ENCODE measurements around the gene UHRF1. TPM values are rescaled to one million over a fixed set of nuclear protein-coding genes. Genes with fewer than 3 reads are reported as not detected.

UHRF1 gene
- total RNA-seq, 1 experiment from 2014 or later, result 5.3 TPM

DNA sequence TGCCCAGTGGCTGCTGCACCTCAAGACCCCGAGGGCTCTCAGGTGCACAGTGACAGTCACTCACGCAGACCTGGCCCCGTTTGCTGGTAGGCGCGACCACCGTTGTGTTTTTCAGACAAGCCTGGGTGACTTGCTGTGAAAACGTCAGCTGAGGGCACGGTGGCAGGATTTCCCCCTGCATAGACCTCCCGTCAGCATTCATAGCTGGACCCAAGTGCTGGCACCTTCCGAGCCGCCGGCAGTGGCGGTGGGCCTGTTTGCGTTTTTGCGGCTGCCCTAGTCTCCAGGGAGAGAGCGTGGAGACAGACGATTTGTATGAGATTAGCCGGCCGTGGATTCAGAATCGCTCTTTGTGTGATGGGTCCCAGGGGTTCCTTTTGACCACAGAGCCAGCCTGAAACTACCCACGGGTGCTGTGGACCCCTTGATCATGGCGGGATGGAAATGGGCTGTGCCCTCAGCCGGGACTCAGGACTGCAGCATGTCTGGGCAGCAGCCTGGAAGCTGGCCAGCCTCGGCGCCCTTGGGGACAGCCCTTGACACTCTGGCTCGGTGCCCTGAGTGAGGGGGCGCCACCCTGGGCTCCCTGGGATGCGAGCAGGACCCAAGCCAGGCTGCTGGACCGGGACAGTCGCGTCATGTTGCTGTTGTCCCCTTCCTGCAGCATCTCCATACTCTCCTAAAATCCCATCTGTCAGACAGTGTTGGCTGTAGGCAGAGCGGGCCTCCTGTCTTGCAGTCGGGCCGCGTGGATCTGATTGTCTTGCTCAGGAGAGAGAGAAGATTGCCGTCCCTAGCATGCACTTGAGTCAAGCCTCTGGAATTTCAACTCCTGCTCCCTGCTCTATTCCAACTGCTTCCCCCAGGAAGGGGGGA is 68.2 kb downstream of the UHRF1 start:
- DNase-seq (ENCODE audit: low read depth, low spot score), result no peak
- in situ Hi-C loops (cut with HindIII; ENCODE audit: low pct_unique_long_range_greater_than_20kb, low sequenced_read_pairs), result no loop called here

DNA sequence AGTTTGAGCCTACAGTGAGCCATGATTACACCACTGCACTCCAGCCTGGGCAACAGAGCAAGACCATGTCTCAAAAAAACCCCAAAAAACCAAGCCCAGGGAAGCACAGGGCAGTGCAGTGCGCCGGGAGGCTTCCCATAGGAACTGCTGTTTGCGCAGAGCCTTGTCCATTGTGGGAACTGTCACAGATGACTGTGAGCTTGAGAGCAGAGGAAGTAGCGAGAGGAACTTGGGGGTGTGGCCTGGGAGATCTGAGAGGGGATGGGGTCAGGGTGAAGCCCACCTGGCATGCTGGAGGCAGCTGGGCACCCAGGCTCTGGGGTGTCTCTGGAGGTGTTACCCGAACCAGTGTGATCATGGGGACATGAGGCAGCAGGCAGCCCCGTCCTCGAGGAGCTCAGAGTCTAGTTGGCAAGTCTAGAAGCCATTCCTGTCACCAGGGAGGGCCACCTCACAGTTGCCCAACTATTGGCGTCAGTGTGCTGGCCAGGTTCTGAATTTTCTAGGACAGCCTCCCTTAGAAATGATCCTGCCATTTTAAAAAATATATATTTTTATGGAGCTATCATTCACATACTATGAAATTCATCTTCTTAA is 70.0 kb downstream of the UHRF1 start:
- in situ Hi-C loops (cut with HindIII; ENCODE audit: low pct_unique_long_range_greater_than_20kb, low sequenced_read_pairs), result no loop called here
- no peak for DNase-seq (ENCODE audit: low read depth, low spot score)

DNA sequence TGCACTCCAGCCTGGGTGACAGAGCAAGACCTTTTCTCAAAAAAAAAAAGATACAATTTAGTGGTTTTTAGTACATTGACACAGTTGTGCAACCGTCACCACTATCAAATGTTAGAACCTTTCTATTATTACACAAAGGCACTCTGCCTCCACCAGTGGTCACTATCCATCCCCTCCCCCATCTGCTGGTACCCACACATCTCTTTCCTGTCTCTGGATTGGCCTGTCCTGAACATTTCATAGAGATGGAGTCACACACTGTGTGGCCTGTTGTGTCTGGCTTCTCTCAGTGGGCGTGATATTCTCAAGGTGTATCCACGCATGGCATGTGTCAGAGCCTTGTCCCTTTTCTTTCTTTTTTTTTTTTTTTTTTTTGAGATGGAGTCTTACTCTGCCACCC is 70.8 kb downstream of the UHRF1 start:
- no peak for DNase-seq (ENCODE audit: low read depth, low spot score)
- in situ Hi-C loops (cut with HindIII; ENCODE audit: low pct_unique_long_range_greater_than_20kb, low sequenced_read_pairs), result no loop called here

DNA sequence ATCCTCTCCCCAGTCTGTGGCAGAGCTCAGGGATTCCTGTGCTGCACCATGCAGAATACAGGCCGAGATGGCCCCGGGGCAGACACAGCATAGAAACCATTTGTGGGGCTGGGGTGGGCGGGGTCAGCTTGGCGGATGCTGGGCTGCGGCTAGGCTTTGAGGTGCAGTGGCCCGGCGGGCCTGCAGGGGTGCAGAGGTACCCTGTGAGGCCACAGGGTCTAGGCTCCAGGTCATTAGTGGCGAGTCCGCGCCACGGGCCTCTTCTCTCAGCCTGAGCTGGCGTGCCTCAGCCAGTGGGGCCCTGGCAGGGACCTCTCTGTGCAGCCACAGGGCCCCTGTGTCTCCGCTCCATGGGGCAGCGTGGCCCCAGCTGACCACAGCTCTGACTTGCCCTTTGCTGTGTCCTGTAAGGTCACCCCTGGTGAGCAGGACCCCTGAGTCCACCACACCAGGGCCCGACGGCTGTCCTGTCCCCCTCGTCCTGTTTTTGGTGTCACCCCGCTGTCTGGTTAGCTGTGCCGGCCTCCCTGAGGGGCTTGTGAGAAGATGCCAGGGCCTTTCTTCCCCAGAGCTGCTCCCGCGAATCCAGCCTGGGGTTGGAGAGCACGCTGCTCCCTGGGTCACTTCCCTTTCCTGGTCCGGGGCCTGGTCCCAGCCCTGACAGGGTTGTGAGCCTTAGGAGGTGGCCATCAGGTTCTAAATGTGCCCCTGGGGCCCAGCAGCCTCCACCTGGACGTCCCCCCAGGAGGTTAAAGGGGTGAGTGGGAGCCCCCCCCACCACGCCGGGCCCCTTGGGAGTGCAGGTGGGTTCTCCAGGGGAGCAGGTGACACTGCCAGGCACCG is 71.8 kb downstream of the UHRF1 start:
- in situ Hi-C loops (cut with HindIII; ENCODE audit: low pct_unique_long_range_greater_than_20kb, low sequenced_read_pairs), result no loop called here
- no peak for DNase-seq (ENCODE audit: low read depth, low spot score)

DNA sequence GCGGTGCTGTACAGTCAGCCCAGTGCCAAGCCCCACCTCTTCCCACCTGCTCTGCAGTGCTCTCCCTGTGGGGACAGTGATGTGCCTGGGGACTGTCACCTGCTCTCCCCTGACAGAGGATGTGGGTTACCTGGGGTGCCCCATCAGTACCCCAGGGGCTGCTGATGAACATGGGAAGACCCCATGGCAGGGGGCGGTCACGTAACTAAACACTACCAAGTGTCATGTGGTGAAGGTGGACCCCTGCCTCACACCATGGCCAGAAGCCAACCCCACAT is 72.3 kb downstream of the UHRF1 start:
- no peak for DNase-seq (ENCODE audit: low read depth, low spot score)
- in situ Hi-C loops (cut with HindIII; ENCODE audit: low pct_unique_long_range_greater_than_20kb, low sequenced_read_pairs), result no loop called here

DNA sequence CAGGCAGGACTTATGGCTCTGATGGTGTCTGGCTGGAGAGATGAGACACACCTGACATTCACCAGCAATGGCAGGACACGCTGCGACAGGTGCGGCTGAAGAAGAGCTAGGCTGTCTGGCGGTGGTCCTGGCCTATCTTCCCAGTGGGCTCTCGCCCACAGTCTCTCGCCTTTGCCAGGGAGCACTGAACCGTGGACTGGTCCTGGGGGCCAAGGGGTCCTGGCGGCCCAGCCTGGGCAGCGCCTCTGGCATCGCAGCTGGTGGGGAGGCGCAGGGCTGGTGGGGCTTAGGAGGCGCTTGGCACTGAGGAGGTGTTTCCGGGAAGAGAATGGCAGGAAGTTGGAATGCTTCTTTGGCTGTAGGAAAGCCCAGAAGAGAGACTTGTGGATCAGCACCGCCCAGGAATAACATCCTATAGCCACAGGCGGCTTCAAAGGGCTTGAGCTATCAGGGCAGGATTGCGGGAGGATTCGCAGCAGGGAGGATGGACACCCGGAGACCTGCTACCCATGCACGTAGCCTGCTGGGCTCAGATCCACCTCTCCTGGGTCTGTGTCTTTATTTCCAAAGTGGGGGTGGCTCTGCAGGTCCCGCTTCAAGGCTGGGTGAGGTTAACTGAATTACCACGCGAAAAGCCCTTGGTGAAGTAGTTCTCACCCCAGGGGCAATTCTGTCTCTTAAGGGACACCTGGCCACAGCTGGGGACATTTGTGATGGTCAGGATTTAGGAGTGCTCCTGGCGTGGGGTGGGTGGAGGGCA is 74.2 kb downstream of the UHRF1 start:
- in situ Hi-C loops (cut with HindIII; ENCODE audit: low pct_unique_long_range_greater_than_20kb, low sequenced_read_pairs), result no loop called here

DNA sequence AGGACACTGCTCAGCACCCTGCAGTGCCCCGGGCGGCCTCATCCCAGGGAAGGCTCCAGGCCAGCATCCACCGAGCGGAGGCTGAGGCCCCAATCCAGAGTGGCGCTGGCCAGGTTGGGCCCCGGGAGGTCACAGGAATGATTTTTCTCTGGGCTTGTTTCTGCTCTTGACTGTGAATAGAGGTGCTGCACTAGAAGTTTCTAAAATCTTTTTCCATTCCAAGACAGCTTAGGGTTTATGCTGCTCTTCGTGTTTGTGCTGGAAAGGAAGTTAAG is 74.7 kb downstream of the UHRF1 start:
- DNase-seq (ENCODE audit: low read depth, low spot score), result no peak
- in situ Hi-C loops (cut with HindIII; ENCODE audit: low pct_unique_long_range_greater_than_20kb, low sequenced_read_pairs), result no loop called here

More for the DNA sequence above, 74.2 kb downstream of the UHRF1 start:
- DNase-seq (ENCODE audit: low read depth, low spot score), result no peak

DNA sequence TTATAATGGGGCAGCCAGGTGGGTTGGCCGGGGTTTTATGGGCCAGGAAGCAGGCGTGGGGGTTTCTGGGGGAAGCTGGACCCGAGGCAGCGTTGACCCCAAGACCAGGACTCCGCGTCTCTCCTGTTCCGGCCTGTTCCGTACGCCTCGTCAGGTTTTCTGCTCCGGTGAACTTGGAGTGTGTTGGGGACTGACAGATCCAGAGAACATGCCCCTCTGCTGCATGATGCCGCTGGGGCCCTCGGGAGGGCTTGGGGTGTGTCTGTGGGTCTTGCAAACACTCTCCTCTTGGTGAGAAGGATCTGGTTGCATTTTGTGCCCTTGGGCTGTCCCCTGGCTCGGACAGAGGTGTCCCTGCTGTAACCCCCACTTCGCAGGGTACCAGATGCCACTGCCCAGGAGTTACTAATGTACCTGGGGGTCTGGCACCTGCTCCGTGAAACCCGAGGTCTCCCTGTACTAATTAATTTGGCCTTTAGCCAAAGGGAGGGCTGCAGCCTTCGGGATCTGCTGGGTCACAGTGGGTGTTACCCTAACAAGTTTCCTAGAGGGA is 75.2 kb downstream of the UHRF1 start:
- no peak for DNase-seq (ENCODE audit: low read depth, low spot score)
- in situ Hi-C loops (cut with HindIII; ENCODE audit: low pct_unique_long_range_greater_than_20kb, low sequenced_read_pairs), result no loop called here

DNA sequence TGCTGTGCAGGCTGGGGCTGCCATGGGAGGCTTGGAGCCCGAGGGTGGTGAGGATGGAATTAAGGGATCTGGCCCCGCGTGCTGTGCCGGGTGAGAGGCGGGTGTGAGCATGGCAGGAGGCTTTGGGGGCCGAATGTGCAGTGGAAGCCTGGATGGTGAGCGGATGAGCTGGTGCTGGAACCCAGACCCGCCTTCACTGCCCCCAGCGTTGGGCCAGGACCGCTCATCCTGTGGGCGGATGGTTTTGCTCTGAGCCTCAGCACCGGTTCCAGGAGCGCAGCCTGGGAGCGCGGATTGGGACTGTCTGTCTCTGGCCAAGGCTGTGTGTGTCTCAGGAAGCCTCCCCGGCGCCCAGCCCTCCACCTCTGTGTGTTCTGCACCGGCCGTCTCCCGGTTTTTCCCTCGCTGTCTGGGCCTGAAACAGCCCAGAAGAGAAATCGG is 76.3 kb downstream of the UHRF1 start:
- in situ Hi-C loops (cut with HindIII; ENCODE audit: low pct_unique_long_range_greater_than_20kb, low sequenced_read_pairs), result no loop called here
- no peak for DNase-seq (ENCODE audit: low read depth, low spot score)

DNA sequence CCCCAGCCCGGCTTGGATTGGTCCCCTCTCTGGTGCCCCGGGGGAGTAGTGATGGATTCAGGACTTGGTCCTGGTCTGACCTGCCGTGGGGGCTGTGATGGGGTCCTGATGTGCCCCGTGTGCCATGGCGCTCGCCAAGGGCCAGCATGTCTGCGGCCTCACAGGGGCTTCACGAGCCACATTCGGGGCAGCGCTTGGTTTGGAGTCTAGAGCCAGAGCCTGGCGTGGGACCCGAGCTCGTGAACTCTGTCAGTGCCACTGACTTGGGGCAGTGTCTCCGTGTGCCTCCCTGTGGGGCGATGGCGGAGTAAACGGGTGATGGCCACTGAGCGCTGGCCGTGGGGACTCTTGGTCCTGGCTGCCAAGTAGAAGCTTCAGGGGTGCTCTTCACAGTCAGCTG is 76.8 kb downstream of the UHRF1 start:
- DNase-seq (ENCODE audit: low read depth, low spot score), result no peak
- in situ Hi-C loops (cut with HindIII; ENCODE audit: low pct_unique_long_range_greater_than_20kb, low sequenced_read_pairs), result no loop called here

DNA sequence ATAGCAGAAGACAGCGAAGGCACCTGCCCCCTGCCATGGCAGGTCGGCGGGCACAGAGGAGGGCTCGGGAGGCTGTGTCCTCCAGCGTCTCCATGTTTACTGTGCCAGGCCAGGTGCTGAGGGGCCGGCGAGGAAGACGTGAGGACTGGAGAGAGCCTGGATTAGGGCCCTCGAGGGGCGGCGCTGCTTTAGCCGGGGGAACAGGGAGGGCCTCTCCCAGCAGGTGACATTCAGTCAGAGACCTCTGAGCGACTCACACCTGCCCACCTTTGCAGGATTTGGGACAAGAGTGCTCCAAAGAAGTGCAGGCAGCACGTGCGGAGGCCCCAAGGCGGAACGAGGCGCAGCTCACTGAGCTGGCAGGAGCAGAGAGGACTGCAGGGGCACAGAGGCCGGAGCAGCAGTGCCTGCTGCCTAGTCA is 77.2 kb downstream of the UHRF1 start:
- in situ Hi-C loops (cut with HindIII; ENCODE audit: low pct_unique_long_range_greater_than_20kb, low sequenced_read_pairs), result no loop called here
- no peak for DNase-seq (ENCODE audit: low read depth, low spot score)

DNA sequence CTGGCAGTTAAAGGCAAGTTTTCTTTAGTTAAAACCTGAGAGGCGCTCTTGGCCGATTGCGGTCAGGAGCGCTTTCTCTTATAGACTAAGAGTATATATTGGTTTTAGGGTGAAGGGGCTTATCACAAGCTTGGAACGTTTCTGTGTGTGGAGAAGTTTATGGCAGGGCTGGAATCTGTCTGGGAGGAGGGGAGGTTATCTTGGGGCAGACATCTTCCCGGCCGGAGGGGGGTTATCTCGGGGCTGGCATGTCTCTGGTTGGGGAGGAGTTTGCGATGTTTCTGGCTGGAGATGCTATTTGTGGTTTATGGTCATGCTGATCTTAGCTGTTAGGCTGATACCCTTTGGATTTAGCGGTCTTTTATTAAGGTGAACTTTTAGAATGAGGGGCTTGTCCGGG is 78.0 kb downstream of the UHRF1 start:
- in situ Hi-C loops (cut with HindIII; ENCODE audit: low pct_unique_long_range_greater_than_20kb, low sequenced_read_pairs), result no loop called here
- no peak for DNase-seq (ENCODE audit: low read depth, low spot score)

DNA sequence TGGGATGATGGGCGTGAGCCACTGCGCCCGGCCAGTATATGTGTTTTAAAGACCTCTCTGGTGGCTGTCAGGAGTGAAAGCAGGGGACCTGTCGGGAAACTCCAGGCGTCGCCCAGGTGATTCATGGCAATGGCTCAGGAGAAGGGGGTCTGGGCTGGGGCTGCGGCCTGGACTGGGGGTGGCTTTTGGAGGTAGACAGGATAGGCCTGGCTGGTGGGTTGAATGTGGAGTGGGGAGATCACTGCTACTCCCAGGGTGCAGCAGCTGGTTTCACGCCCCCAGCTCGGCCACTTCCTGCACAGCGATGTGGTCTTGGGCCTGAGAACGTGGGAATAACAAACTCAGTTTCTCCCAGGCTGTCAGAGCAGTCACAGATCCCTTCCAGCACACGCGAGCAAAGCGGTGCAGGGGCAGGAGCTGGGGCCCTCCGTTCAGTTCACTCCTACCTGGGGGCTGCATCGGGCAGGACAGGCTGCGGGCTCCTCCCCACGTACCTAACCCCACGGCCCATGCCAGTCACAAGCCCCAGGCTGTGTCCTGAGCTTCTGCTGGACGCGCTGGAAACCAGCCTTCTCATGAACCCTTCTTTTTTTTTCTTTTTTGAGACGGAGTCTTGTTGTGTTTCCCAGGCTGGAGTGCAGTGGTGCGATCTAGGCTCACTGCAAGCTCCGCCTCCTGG is 78.5 kb downstream of the UHRF1 start:
- in situ Hi-C loops (cut with HindIII; ENCODE audit: low pct_unique_long_range_greater_than_20kb, low sequenced_read_pairs), result no loop called here
- DNase-seq (ENCODE audit: low read depth, low spot score), result no peak

DNA sequence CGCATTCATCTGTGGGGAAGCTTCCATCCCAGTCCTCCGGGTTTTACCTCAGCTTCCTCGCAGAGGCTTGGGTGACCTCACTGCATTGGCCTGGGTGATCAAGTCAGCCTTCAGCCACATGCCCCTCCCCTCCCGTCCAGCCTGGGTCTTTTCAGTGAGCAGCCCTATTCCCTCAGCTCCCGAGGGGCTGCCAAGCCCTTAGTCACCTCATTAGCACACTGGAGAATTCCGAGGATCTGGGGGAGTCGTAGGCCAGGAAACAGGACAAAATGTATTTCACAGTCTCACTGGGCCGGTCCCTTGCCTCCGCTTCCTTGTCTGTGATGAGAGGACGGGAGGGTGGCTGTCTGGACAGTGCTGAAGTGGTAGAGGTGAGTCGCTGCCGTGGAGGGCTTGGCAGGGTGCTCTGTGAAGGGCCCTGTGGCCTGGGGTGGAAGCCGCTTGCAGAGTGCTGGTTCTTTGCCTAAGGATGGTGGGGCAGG is 79.5 kb downstream of the UHRF1 start:
- in situ Hi-C loops (cut with HindIII; ENCODE audit: low pct_unique_long_range_greater_than_20kb, low sequenced_read_pairs), result no loop called here
- no peak for DNase-seq (ENCODE audit: low read depth, low spot score)

DNA sequence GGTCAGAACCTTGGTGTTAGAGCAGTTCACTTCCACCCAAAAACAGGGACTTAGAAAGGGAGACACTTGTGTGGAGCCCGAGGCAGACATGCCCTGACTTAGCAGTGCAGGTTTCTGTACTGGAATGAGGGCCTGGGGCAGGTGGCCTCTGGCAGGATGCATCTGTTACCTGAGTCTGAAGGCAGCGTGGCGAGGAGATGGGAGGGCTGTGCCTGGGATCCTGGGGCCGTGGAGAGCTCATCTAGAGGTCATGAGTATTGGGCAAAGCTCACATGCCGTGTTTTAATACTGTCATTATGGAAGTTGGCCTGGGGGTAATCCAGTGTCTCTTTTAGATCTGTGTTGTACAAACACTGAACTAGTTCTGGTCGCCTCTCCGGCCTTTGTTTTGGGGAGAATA is 81.0 kb downstream of the UHRF1 start:
- no peak for DNase-seq (ENCODE audit: low read depth, low spot score)
- in situ Hi-C loops (cut with HindIII; ENCODE audit: low pct_unique_long_range_greater_than_20kb, low sequenced_read_pairs), result no loop called here

DNA sequence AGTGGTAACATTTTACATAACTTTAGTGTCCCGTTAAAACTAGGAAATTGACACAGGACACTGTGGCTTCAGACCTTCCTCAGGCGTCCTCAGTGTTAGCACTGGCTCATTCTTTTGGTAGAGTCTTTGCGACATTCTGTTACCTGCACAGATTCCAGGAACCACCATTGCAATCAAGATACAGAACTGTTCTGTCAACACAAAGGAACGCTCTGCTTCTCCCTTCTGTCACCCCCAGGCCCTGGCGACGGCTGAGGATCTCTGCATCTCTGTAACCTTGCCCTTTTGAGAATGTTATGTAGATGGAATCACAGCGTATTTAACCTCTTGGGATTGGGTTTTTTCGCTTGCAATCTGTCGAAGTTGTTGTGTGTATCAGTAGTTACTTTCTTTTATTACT is 82.2 kb downstream of the UHRF1 start:
- in situ Hi-C loops (cut with HindIII; ENCODE audit: low pct_unique_long_range_greater_than_20kb, low sequenced_read_pairs), result no loop called here
- DNase-seq (ENCODE audit: low read depth, low spot score), result no peak

DNA sequence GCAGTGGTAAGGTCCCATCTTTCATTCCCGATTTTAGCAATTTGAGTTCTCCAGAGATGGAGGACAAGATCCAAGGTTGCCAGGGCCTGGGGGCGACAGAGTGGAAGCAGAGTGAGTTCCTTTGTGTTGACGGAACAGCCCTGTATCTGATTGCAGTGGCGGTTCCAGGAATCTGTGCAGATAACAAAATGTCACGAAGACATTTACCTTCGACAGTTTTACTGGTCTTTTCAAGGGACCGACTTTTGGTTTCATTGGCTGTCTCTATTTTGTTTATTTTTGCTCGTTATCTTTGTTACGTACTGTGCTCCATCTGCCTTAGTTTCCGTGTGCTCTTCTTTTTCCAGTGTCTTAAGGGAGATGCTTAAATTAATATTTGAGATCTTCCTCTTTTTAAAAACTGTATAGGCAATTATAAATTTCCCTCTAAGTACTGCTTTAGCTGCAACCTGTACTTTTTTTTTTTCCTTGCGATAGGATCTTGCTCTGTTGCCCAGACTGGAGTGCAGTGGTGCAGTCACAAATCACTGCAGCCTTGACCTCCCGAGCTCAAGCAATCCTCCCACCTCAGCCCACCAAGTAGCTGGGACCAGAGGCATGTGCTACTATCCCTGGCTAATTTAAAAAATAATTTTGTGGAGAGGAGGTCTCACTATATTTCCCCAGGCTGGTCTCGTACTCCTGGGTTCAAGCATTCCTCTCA is 82.8 kb downstream of the UHRF1 start:
- in situ Hi-C loops (cut with HindIII; ENCODE audit: low pct_unique_long_range_greater_than_20kb, low sequenced_read_pairs), result no loop called here
- no peak for DNase-seq (ENCODE audit: low read depth, low spot score)

Data from SK-MEL-5 (cell line).